ENCODE results near the gene CHSY3.

CHSY3 gene

DNA sequence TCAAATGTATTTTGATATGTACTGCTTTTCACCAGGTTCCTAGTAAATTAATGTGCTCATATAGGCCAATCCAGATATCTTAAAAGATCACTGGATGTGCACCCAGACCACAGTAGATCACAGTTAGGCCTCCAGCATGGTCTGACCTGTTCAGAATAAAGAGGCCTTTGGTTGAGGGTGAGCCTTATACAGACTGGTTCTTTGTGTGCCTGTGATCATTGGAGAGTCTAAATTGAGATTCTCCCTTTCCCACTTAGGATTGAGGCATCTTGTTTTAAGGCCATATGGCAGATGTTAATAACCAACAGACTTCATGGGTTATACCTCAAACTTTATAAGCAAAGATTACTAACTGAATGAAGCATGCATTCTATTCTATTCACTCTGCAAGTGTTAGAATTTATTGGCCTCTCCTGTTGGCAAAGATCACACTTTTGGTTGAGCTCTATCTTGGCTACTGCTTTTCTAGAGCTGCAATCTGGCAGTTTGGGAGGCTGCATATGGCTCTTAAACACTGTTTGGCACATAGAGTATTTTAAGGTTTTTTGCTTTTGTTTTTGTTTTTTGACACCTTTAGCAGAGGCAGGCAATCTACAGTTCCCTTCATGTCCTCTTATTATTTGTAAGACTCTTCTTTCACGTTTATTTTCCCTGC, 8.5 kb downstream of the CHSY3 start:
- in situ Hi-C loops (cut with HindIII; ENCODE audit: low sequenced_read_pairs), result no loop called here
- H3K4me3 ChIP-seq (ENCODE audit: low read depth, low read length), result no peak overlapping the region
- TF ChIP-seq, protein P1, sequence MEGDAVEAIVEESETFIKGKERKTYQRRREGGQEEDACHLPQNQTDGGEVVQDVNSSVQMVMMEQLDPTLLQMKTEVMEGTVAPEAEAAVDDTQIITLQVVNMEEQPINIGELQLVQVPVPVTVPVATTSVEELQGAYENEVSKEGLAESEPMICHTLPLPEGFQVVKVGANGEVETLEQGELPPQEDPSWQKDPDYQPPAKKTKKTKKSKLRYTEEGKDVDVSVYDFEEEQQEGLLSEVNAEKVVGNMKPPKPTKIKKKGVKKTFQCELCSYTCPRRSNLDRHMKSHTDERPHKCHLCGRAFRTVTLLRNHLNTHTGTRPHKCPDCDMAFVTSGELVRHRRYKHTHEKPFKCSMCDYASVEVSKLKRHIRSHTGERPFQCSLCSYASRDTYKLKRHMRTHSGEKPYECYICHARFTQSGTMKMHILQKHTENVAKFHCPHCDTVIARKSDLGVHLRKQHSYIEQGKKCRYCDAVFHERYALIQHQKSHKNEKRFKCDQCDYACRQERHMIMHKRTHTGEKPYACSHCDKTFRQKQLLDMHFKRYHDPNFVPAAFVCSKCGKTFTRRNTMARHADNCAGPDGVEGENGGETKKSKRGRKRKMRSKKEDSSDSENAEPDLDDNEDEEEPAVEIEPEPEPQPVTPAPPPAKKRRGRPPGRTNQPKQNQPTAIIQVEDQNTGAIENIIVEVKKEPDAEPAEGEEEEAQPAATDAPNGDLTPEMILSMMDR (IDR thresholded peaks at IDR 0.05; ENCODE audit: low read depth, low read length), result no peak
- DNase-seq (ENCODE audit: low read depth, low spot score), result no peak

DNA sequence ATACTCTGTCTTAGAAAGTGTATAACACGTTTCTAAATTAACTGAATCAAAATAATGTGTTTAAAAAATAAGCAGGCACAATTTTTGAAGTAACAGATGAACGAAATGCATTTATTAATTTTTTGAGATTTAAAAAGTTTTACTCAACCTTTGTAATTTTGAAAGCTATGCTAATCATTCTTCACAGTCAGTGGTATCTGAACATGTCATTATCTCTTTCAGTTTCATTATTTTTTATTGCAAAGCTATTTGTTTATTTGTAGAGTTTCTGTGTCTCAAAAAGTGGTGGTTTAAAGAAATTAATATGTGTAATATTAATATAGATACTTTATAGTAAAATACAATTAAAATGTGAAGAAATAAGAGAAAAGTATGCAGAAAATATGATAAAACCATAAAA, 11.2 kb downstream of the CHSY3 start:
- no peak overlapping the region for H3K4me3 ChIP-seq (ENCODE audit: low read depth, low read length)
- DNase-seq (ENCODE audit: low read depth, low spot score), result no peak
- in situ Hi-C loops (cut with HindIII; ENCODE audit: low sequenced_read_pairs), result no loop called here
- TF ChIP-seq, protein P1 (IDR thresholded peaks at IDR 0.05; ENCODE audit: low read depth, low read length), result no peak

DNA sequence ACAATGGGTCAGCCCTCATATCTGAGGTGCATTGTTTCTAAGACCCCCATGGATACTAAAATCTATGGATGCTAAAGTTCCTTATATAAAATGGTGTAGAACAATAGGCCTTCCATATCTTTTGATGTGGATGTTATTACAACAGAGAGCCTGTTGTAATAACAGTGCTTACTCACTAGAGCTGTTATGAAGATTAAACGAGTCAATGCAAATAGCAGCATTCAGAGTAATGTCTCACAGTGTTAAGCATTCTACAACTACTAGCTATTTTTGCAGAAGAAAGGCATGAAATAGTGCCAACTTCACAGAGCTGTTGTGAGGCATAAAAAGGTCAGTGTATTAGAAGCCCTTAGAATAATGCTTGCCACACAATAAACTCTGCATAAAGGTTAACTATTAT, 13.0 kb downstream of the CHSY3 start:
- no peak for DNase-seq (ENCODE audit: low read depth, low spot score)
- TF ChIP-seq, protein P1 (IDR thresholded peaks at IDR 0.05; ENCODE audit: low read depth, low read length), result no peak
- H3K4me3 ChIP-seq (ENCODE audit: low read depth, low read length), result no peak overlapping the region
- in situ Hi-C loops (cut with HindIII; ENCODE audit: low sequenced_read_pairs), result no loop called here

DNA sequence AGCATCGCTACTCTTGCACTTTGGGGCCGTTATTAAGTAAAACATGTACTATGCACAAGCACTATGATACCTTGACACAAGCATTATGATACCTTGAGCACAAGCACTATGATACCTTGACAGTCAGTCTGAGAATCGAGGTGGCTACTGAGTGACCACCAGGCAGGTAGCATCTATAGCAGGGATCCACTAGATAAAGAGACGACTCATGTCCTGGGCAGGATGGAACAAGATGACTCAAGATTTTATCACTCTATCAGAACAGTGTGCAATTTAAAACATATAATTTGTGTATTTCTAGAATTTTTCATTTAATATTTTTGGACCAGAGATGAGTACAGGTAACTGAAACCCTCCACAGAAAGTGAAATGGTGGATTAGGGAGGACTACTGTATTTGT, 16.9 kb downstream of the CHSY3 start:
- no peak for DNase-seq (ENCODE audit: low read depth, low spot score)
- no peak overlapping the region for H3K4me3 ChIP-seq (ENCODE audit: low read depth, low read length)
- TF ChIP-seq, protein P1 (IDR thresholded peaks at IDR 0.05; ENCODE audit: low read depth, low read length), result no peak
- in situ Hi-C loops (cut with HindIII; ENCODE audit: low sequenced_read_pairs), result no loop called here

DNA sequence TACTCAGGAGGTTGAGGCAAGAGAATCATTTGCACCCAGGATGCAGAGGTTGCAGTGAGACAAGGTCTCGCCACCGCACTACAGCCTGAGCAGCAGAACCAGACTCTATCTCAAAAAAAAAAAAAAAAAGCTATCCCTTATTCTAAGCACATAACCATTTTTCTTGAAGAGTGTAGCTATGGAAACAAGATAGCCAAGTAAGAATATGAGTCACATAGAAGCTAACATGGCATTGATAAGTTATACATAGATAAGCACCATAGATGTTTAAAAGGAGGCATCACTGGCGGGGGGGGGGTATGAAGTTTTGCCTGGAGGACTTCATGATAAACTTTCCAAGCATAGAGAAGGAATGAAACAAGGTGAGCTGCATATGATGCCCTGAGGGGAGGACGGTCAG, 26.0 kb downstream of the CHSY3 start:
- H3K4me3 ChIP-seq (ENCODE audit: low read depth, low read length), result no peak overlapping the region
- TF ChIP-seq, protein P1 (IDR thresholded peaks at IDR 0.05; ENCODE audit: low read depth, low read length), result no peak
- DNase-seq (ENCODE audit: low read depth, low spot score), result no peak
- in situ Hi-C loops (cut with HindIII; ENCODE audit: low sequenced_read_pairs), result no loop called here

DNA sequence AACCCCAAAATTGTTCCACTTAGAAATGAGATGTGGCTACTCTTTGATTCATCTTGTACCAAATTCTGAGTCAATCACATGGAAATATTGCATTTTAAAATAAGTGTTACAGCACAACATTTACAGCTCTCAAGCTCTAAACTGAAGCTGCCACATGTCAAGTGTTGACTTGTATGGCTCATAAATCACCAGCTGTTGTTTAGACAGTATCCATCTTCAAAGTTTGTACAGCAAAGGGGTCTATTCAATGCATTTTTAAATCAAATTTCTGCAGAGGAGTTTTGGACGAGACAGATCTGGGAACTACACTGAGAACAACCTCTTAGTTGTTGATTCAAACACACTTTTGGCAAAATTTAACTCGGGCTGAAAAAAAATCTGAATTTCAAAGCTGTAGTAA, 31.4 kb downstream of the CHSY3 start:
- TF ChIP-seq, protein P1 (IDR thresholded peaks at IDR 0.05; ENCODE audit: low read depth, low read length), result no peak
- in situ Hi-C loops (cut with HindIII; ENCODE audit: low sequenced_read_pairs), result no loop called here
- no peak overlapping the region for H3K4me3 ChIP-seq (ENCODE audit: low read depth, low read length)
- no peak for DNase-seq (ENCODE audit: low read depth, low spot score)
